Right cardiac atrium (tissue), 5 donors: ENCODE data around the gene CC2D2B. TPM values are rescaled to one million over a fixed set of nuclear protein-coding genes. Genes with fewer than 3 reads are reported as not detected.

Source experiments
- microRNA-seq, 2 donors: library from miRNA; unstranded; fragments of <30 nt; microRNA quantifications; one replicate each; pipeline ENCODE4 v1.2.0, GENCODE V29; 2020 to 2021
- polyA plus RNA-seq: library from polyadenylated mRNA; stranded (reverse); fragments of 200-250 nt; gene quantifications from one replicate; pipeline ENCODE4 v1.2.3, GENCODE V29; 2013
- total RNA-seq, 4 donors: library from RNA; stranded (reverse); fragmentation: NEBNext Ultra II Directional; extraction: Animal tissue kit (Norgen Biotek cat#: 25700); gene quantifications; one replicate each; pipeline ENCODE4 v1.2.1, GENCODE V29; 2021
- donor health status: healthy with polysubstance abuse.
- donor health status: DM: no; HTN: yes; CAD: no.
- donor health status: DM: no; HTN: no; CAD: no.
- donor health status: DM: no; HTN: yes; CAD: no; lungs with severe emphysema.
- donor health status: DM: yes; HTN: yes; CAD: no.

The CC2D2B gene
- total and polyA plus RNA-seq, 5 donors: 0.77 to 3.0 (median 1.7) TPM

Small RNA genes lying within 50 kb of the gene (microRNA-seq; reads per million reads assigned to microRNA genes)
- 14.7 to 15.5 reads per million in 2 donors for gene MIR3157

Other genes with a start within 250 kb of the CC2D2B start
- gene TCTN3, start 214.0 kb upstream of the CC2D2B start, total RNA-seq: 10 to 100 TPM; 15.3 to 18.5 (median 16.2) TPM
- gene TCTN3, start 214.0 kb upstream of the CC2D2B start, polyA plus RNA-seq: 9.1 TPM
- gene ENTPD1, start 151.8 kb upstream of the CC2D2B start, total RNA-seq: 10 to 100 TPM; 14.8 to 30.4 (median 19.1) TPM
- 5.3 TPM for gene ENTPD1, start 151.8 kb upstream of the CC2D2B start, polyA plus RNA-seq
- 1 to 10 TPM; 2.9 to 3.9 (median 3.3) TPM for gene CCNJ, start 135.6 kb downstream of the CC2D2B start, total RNA-seq
- gene CCNJ, start 135.6 kb downstream of the CC2D2B start, polyA plus RNA-seq: 1.8 TPM
- gene ZNF518A, start 222.3 kb downstream of the CC2D2B start, total RNA-seq: 10 to 100 TPM; 13.2 to 13.7 (median 13.3) TPM
- gene ZNF518A, start 222.3 kb downstream of the CC2D2B start, polyA plus RNA-seq: 2.7 TPM